Urothelium cell line (cell line): Measurements from ENCODE around the gene FOXN4.

Source experiments
- DNase-seq: peaks from one replicate; pipeline ENCODE4 v3.0.0; 2011; ENCODE audit warnings: low spot score, mixed read lengths
- FAIRE-seq: peaks from 2 replicates; lab custom pipeline; 2011; peaks lifted over from hg19 to GRCh38; lab: Jason Lieb, UNC

The FOXN4 gene

GRCh38 chr12:109287181-109287580, 21.9 kb downstream of the FOXN4 start:
- DNase-seq (no peak), FAIRE-seq (no peak)

GRCh38 chr12:109286652-109287051, 22.4 kb downstream of the FOXN4 start:
- FAIRE-seq (no peak), DNase-seq (no peak)

- no peak for FAIRE-seq
- DNase-seq, result no peak
These were observed 22.8 kb downstream of the FOXN4 start for GRCh38 chr12:109286252-109286651.

GRCh38 chr12:109284392-109284791, 24.7 kb downstream of the FOXN4 start:
- FAIRE-seq, result no peak
- DNase-seq, result no peak

- DNase-seq (no peak), FAIRE-seq (no peak)
These were observed 27.6 kb downstream of the FOXN4 start for GRCh38 chr12:109281452-109281851.

- DNase-seq, result no peak
- no peak for FAIRE-seq
These were observed 29.6 kb downstream of the FOXN4 start for GRCh38 chr12:109279525-109279924.

GRCh38 chr12:109278912-109279311, 30.2 kb downstream of the FOXN4 start:
- FAIRE-seq (no peak), DNase-seq (no peak)

- FAIRE-seq (no peak), DNase-seq (no peak)
These were observed 31.0 kb downstream of the FOXN4 start for GRCh38 chr12:109277899-109278762.

GRCh38 chr12:109277255-109277898, 31.7 kb downstream of the FOXN4 start:
- DNase-seq (no peak), FAIRE-seq (no peak)

- DNase-seq, result no peak
- FAIRE-seq, result no peak
These were observed 32.9 kb downstream of the FOXN4 start for GRCh38 chr12:109276160-109276559.

- FAIRE-seq, result no peak
These were observed 33.9 kb downstream of the FOXN4 start for GRCh38 chr12:109275173-109275572.

GRCh38 chr12:109274381-109274780, 34.7 kb downstream of the FOXN4 start:
- DNase-seq, result no peak
- no peak for FAIRE-seq

More at GRCh38 chr12:109275173-109275572, 33.9 kb downstream of the FOXN4 start:
- DNase-seq, result no peak

- FAIRE-seq, result no peak
- DNase-seq, result no peak
These were observed 35.7 kb downstream of the FOXN4 start for GRCh38 chr12:109273354-109273753.

- FAIRE-seq (no peak), DNase-seq (no peak)
These were observed 37.7 kb downstream of the FOXN4 start for GRCh38 chr12:109271418-109271817.

- FAIRE-seq (no peak), DNase-seq (no peak)
These were observed 38.6 kb downstream of the FOXN4 start for GRCh38 chr12:109270494-109270893.

GRCh38 chr12:109269428-109269827, 39.7 kb downstream of the FOXN4 start:
- FAIRE-seq (no peak), DNase-seq (no peak)

GRCh38 chr12:109268896-109269295, 40.2 kb downstream of the FOXN4 start:
- DNase-seq (no peak), FAIRE-seq (no peak)

GRCh38 chr12:109267361-109267760, 41.7 kb downstream of the FOXN4 start:
- FAIRE-seq (no peak), DNase-seq (no peak)

GRCh38 chr12:109266106-109266879, 42.8 kb downstream of the FOXN4 start:
- DNase-seq, result no peak
- FAIRE-seq, result no peak

GRCh38 chr12:109264943-109265650, 44.0 kb downstream of the FOXN4 start:
- DNase-seq (no peak), FAIRE-seq (no peak)
